Keratinocyte (primary cell): ENCODE results near the gene FAF1.

Source experiments
- EZH2 ChIP-seq: IDR thresholded peaks from one replicate; pipeline ENCODE4 v1.6.1; 2012; ENCODE audit warnings: inconsistent platforms, mild to moderate bottlenecking, low read length, moderate library complexity
- TF ChIP-seq, protein P1 (sequence below), 3 experiments: IDR thresholded peaks in 1 of 3; conservative IDR thresholded peaks in 1 of 3; optimal IDR thresholded peaks in 1 of 3; 2 replicates in 2 of 3; 3 replicates in 1 of 3; pipeline versions ENCODE3 to v1.5.1; 2011; ENCODE audit warnings: low read length in 3 of 3, mild to moderate bottlenecking in 3 of 3, moderate library complexity in 2 of 3, control low read depth in 1 of 3, inconsistent platforms in 1 of 3; ENCODE audit not compliant: insufficient read depth in 2 of 3; ENCODE audit errors: extremely low read depth in 1 of 3

DNA sequence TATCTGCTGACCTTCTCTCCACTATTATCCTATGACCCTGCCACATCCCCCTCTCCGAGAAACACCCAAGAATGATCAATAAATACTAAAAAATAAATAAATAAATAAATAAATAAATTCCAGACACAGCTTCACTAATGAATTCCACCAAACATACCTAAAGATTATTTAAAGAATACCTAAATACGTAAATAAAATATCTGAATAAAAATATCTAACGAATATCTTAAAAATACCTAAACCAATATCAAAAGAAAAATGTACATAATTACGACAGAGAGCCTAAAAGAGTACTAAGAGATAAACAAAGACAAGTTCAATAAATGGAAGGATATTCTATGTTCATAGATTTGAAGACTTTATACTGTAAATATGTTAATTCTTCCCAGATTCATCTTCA is 132.5 kb downstream of the FAF1 start:
- TF ChIP-seq, protein P1, sequence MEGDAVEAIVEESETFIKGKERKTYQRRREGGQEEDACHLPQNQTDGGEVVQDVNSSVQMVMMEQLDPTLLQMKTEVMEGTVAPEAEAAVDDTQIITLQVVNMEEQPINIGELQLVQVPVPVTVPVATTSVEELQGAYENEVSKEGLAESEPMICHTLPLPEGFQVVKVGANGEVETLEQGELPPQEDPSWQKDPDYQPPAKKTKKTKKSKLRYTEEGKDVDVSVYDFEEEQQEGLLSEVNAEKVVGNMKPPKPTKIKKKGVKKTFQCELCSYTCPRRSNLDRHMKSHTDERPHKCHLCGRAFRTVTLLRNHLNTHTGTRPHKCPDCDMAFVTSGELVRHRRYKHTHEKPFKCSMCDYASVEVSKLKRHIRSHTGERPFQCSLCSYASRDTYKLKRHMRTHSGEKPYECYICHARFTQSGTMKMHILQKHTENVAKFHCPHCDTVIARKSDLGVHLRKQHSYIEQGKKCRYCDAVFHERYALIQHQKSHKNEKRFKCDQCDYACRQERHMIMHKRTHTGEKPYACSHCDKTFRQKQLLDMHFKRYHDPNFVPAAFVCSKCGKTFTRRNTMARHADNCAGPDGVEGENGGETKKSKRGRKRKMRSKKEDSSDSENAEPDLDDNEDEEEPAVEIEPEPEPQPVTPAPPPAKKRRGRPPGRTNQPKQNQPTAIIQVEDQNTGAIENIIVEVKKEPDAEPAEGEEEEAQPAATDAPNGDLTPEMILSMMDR (optimal IDR thresholded peaks at IDR 0.05 in 1 of 3, IDR thresholded peaks at IDR 0.05 in 1 of 3, conservative IDR thresholded peaks at IDR 0.05 in 1 of 3; ENCODE audit: extremely low read depth in 1 of 3, insufficient read depth in 2 of 3, low read length in 3 of 3) = no peak
- no peak for TF ChIP-seq EZH2
